ENCODE results near the gene HLF. TPM values are rescaled to one million over a fixed set of nuclear protein-coding genes. Genes with fewer than 3 reads are reported as not detected.

Gene HLF
- total RNA-seq, 1 experiment from 2014 or later: 1.5 TPM

DNA sequence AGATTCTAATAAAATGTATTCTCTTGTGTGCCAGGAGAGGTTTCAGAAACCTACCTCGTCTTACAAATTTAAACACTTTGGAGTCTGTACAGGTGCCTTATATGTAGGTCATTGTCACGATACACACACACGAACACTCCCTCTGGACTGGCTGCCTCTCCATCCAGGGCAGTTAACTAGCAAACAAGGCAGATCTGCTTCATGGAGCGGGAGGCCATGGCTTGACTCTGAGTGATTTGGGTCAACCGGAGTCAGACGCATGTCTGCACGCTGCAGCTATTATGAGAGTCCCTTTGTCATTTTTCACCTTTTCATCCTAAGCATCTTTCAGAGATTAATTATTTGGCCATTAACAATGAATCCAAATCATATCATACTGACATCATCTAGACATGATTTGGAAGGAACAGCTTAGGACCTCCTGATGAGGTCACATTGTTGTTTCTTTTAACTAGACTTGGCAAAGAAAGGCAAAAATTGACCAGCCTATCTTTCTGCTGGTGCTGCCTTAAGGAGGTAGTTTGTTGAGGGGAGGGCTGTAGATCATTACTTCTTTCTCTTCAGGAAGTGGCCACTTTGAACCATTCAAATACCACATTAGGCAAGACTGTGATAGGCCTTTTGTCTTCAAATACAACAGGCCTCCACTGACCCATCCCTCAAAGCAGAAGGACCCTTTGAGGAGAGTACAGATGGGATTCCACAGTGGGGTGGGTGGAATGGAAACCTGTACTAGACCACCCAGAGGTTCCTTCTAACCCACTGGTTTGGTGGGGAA is 58.9 kb downstream of the HLF start:
- Histone ChIP-seq H3K4me3 (replicated peaks in 1 of 2; ENCODE audit: low read depth in 1 of 2, low read length in 2 of 2) (no peak overlapping the region), H2AFZ (ENCODE audit: low read depth, low read length, poor library complexity, severe bottlenecking) (no peak overlapping the region), H3K9ac (ENCODE audit: low read length) (no peak overlapping the region), H3K9me3 (ENCODE audit: control insufficient read depth in 1 of 2, insufficient read depth in 1 of 2, low read depth in 1 of 2, low read length in 2 of 2) (no peaks in the 10 kb centered on the region), H3K27me3 (ENCODE audit: insufficient read depth, low read length) (no peaks in the 10 kb centered on the region), H3K79me2 (ENCODE audit: insufficient read depth, low read length) (no peaks in the 10 kb centered on the region), H3K27ac (ENCODE audit: low read depth, low read length) (no peak overlapping the region), H3K36me3 (ENCODE audit: control insufficient read depth in 1 of 2, insufficient read depth in 2 of 2, low read length in 2 of 2) (no peaks in the 10 kb centered on the region), H4K20me1 (ENCODE audit: insufficient read depth) (no peaks in the 10 kb centered on the region), H3K4me1 (ENCODE audit: control insufficient read depth in 1 of 2, insufficient read depth in 2 of 2, low read length in 2 of 2) (peaks cover 0 to 3% of the 10 kb centered on the region in 2 experiments; a peak in 1 of 4 replicates), H3K9me2 (ENCODE audit: insufficient read depth) (no peaks in the 10 kb centered on the region; the same call in 1 of the 2 replicates), H3K4me2 (ENCODE audit: low read length) (no peak overlapping the region)
- no TSS peak for BruUV-seq (replicated peaks)
- CTCF ChIA-PET: no interaction called here
- no peak for ATAC-seq
- DNase-seq (ENCODE audit: low read depth, low spot score): no peak
- RAD21 ChIA-PET (ENCODE audit: low non-redundant PET in 1 of 2, low total read pairs in 2 of 2, uncharacterized antibody in 2 of 2, unreplicated experiment in 2 of 2): no interaction called here
- TF ChIP-seq, protein P1, sequence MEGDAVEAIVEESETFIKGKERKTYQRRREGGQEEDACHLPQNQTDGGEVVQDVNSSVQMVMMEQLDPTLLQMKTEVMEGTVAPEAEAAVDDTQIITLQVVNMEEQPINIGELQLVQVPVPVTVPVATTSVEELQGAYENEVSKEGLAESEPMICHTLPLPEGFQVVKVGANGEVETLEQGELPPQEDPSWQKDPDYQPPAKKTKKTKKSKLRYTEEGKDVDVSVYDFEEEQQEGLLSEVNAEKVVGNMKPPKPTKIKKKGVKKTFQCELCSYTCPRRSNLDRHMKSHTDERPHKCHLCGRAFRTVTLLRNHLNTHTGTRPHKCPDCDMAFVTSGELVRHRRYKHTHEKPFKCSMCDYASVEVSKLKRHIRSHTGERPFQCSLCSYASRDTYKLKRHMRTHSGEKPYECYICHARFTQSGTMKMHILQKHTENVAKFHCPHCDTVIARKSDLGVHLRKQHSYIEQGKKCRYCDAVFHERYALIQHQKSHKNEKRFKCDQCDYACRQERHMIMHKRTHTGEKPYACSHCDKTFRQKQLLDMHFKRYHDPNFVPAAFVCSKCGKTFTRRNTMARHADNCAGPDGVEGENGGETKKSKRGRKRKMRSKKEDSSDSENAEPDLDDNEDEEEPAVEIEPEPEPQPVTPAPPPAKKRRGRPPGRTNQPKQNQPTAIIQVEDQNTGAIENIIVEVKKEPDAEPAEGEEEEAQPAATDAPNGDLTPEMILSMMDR (IDR thresholded peaks at IDR 0.05 in 2 of 3, conservative IDR thresholded peaks at IDR 0.05 in 1 of 3; ENCODE audit: borderline replicate concordance in 1 of 3, insufficient read depth in 1 of 3, low read depth in 2 of 3, low read length in 2 of 3): no peak
- TF ChIP-seq EGR1 (IDR thresholded peaks at IDR 0.05; ENCODE audit: low read depth): no peak
- no peak for TF ChIP-seq ZNF274 (IDR thresholded peaks at IDR 0.05; ENCODE audit: low read depth, low read length)
- TF ChIP-seq SP1 (IDR thresholded peaks at IDR 0.05; ENCODE audit: low read depth): no peak
- no peak for TF ChIP-seq SIN3A (IDR thresholded peaks at IDR 0.05; ENCODE audit: low read depth)
- no peak for TF ChIP-seq CBX3 (IDR thresholded peaks at IDR 0.05; ENCODE audit: low read depth)
- TF ChIP-seq YY1 (IDR thresholded peaks at IDR 0.05; ENCODE audit: extremely low read depth, insufficient replicate concordance, low read depth, low read length): no peak
- no peak for TF ChIP-seq EZH2phosphoT487 (IDR thresholded peaks at IDR 0.05; ENCODE audit: borderline replicate concordance)
- TF ChIP-seq TCF7L2 (IDR thresholded peaks at IDR 0.05; ENCODE audit: borderline replicate concordance, extremely low read depth, insufficient read depth, insufficient read length): no peak
- TF ChIP-seq, protein P2, sequence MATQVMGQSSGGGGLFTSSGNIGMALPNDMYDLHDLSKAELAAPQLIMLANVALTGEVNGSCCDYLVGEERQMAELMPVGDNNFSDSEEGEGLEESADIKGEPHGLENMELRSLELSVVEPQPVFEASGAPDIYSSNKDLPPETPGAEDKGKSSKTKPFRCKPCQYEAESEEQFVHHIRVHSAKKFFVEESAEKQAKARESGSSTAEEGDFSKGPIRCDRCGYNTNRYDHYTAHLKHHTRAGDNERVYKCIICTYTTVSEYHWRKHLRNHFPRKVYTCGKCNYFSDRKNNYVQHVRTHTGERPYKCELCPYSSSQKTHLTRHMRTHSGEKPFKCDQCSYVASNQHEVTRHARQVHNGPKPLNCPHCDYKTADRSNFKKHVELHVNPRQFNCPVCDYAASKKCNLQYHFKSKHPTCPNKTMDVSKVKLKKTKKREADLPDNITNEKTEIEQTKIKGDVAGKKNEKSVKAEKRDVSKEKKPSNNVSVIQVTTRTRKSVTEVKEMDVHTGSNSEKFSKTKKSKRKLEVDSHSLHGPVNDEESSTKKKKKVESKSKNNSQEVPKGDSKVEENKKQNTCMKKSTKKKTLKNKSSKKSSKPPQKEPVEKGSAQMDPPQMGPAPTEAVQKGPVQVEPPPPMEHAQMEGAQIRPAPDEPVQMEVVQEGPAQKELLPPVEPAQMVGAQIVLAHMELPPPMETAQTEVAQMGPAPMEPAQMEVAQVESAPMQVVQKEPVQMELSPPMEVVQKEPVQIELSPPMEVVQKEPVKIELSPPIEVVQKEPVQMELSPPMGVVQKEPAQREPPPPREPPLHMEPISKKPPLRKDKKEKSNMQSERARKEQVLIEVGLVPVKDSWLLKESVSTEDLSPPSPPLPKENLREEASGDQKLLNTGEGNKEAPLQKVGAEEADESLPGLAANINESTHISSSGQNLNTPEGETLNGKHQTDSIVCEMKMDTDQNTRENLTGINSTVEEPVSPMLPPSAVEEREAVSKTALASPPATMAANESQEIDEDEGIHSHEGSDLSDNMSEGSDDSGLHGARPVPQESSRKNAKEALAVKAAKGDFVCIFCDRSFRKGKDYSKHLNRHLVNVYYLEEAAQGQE (IDR thresholded peaks at IDR 0.05; ENCODE audit: low read depth): no peak
- no peak for TF ChIP-seq JUND (IDR thresholded peaks at IDR 0.05)
- TF ChIP-seq, protein P3, sequence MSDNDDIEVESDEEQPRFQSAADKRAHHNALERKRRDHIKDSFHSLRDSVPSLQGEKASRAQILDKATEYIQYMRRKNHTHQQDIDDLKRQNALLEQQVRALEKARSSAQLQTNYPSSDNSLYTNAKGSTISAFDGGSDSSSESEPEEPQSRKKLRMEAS (IDR thresholded peaks at IDR 0.05): no peak
- no peak for TF ChIP-seq FOSL1 (IDR thresholded peaks at IDR 0.05; ENCODE audit: low read depth)
- TF ChIP-seq, protein P4, sequence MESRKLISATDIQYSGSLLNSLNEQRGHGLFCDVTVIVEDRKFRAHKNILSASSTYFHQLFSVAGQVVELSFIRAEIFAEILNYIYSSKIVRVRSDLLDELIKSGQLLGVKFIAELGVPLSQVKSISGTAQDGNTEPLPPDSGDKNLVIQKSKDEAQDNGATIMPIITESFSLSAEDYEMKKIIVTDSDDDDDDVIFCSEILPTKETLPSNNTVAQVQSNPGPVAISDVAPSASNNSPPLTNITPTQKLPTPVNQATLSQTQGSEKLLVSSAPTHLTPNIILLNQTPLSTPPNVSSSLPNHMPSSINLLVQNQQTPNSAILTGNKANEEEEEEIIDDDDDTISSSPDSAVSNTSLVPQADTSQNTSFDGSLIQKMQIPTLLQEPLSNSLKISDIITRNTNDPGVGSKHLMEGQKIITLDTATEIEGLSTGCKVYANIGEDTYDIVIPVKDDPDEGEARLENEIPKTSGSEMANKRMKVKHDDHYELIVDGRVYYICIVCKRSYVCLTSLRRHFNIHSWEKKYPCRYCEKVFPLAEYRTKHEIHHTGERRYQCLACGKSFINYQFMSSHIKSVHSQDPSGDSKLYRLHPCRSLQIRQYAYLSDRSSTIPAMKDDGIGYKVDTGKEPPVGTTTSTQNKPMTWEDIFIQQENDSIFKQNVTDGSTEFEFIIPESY (IDR thresholded peaks at IDR 0.05; ENCODE audit: extremely low read depth, insufficient replicate concordance, low read length): no peak
- TF ChIP-seq ZFX (IDR thresholded peaks at IDR 0.05): no peak
- no peak for TF ChIP-seq SRF (IDR thresholded peaks at IDR 0.05; ENCODE audit: low read depth)
- intact Hi-C loops (cut with micrococcal nuclease): no loop called here
- POLR2A ChIA-PET: no interaction called here

All from HCT116 (cell line).